ENCODE data around the gene KIR2DL1.
"Not testable (repeated sequence)": the region's sequence is repeated elsewhere in the genome, so short reads cannot be mapped to it uniquely, and the experiment has no call there.

Gene KIR2DL1

DNA sequence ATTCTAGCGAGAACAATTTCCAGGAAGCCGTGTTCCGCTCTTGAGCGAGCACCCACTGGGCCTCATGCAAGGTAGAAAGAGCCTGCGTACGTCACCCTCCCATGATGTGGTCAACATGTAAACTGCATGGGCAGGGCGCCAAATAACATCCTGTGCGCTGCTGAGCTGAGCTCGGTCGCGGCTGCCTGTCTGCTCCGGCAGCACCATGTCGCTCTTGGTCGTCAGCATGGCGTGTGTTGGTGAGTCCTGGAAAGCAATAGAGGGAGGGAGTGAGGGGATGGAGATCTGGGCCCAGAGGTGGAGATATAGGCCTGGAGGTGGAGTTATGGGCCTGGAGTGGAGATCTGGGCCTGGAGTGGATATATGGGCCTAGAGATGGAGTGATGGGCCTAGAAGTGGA is at the start of gene KIR2DL1:
TSS of gene KIR2DL1 (plus strand) at position 148 of the 400 bp plus-strand sequence. CDS start at position 206, 58 bp downstream.
- H3K4me3 ChIP-seq (ENCODE audit: low read length); H3K27me3 ChIP-seq (ENCODE audit: control insufficient read depth, insufficient read depth, low read length); H3K27ac ChIP-seq (ENCODE audit: low read length); H3K9me3 ChIP-seq (ENCODE audit: control insufficient read depth, insufficient read depth, low read length); DNase-seq (ENCODE audit: low read depth, low spot score); H3K4me1 ChIP-seq (ENCODE audit: control insufficient read depth, insufficient read depth, low read length); H3K36me3 ChIP-seq (ENCODE audit: control insufficient read depth, insufficient read depth, low read length): not testable (repeated sequence)
- WGBS (ENCODE audit: insufficient coverage, insufficient read length): no CpG with 5 or more reads among the region's 15 CpGs

DNA sequence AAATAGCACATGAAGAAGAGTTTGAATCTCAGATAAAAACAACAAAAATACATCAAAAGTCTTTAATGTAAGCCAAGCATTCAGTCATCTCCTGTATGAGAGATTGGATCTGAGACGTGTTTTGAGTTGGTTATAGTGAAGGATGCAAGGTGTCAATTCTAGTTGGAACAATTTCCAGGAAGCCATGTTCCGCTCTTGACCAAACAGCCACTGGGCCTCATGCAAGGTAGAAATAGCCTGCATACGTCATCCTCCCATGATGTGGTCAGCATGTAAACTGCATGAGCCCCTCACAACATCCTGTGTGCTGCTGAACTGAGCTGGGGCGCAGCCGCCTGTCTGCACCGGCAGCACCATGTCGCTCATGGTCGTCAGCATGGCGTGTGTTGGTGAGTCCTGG is 45.5 kb upstream of the KIR2DL1 start, which contains the start of gene KIR3DL3:
TSS of gene KIR3DL3 (plus strand) at position 301 of the 400 bp plus-strand sequence. CDS start at position 356, 55 bp downstream.
- Histone ChIP-seq H3K4me3 (ENCODE audit: low read length) (no peak within 1 kb of the TSS), H3K4me1 (ENCODE audit: control insufficient read depth, insufficient read depth, low read length) (no peaks in the 10 kb centered on the region), H3K27ac (ENCODE audit: low read length) (no peak within 1 kb of the TSS), H3K36me3 (ENCODE audit: control insufficient read depth, insufficient read depth, low read length) (no peaks in the 10 kb centered on the region), H3K9me3 (ENCODE audit: control insufficient read depth, insufficient read depth, low read length) (peaks cover 10% of the 10 kb centered on the region), H3K27me3 (ENCODE audit: control insufficient read depth, insufficient read depth, low read length) (no peaks in the 10 kb centered on the region)
- DNase-seq (ENCODE audit: low read depth, low spot score): no peak
- no CpG with 5 or more reads among the region's 9 CpGs for WGBS (ENCODE audit: insufficient coverage, insufficient read length)

DNA sequence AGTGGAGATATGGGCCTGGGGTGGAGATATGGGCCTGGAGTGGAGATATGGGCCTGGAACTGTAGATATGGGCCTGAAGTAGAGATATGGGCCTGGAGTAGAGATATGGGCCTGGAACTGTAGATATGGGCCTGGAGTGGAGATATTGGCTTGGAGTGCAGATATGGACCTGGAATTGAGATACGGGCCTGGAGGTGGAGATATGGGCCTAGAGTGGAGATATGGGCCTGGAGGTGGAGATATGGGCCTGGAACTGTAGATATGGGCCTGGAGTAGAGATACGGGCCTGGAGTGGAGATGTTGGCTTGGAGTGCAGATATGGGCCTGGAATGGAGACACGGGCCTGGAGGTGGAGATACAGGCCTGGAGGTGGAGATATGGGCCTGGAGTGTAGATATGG is 44.9 kb upstream of the KIR2DL1 start:
- no peaks in the 10 kb centered on the region for H3K27me3 ChIP-seq (ENCODE audit: control insufficient read depth, insufficient read depth, low read length)
- H3K4me3 ChIP-seq (ENCODE audit: low read length): no peak overlapping the region
- no CpG with 5 or more reads among the region's 3 CpGs for WGBS (ENCODE audit: insufficient coverage, insufficient read length)
- no peak overlapping the region for H3K27ac ChIP-seq (ENCODE audit: low read length)
- H3K9me3 ChIP-seq (ENCODE audit: control insufficient read depth, insufficient read depth, low read length): peaks cover 10% of the 10 kb centered on the region
- H3K36me3 ChIP-seq (ENCODE audit: control insufficient read depth, insufficient read depth, low read length): no peaks in the 10 kb centered on the region
- no peaks in the 10 kb centered on the region for H3K4me1 ChIP-seq (ENCODE audit: control insufficient read depth, insufficient read depth, low read length)
- DNase-seq (ENCODE audit: low read depth, low spot score): no peak

DNA sequence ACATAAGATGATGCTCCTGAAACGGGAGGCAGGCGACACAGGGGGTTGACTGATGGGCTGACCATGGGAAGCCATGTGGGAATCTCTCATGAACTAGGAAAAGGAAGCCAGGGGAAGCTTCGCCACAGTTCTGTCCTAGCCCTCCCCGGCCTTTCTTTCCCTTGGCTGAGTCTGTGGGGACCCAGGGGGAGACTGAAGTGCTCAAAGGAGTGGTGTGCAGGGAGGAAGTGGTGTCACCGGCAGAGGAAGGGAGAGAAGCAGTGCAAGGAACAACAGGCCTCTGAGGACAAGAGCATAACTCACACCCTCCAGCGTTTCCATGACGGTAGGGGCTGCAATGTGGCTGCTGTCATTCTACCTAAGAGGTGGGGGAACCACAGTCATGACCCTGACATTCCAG is 44.3 kb upstream of the KIR2DL1 start:
- Histone ChIP-seq H3K36me3 (ENCODE audit: control insufficient read depth, insufficient read depth, low read length) (no peaks in the 10 kb centered on the region), H3K9me3 (ENCODE audit: control insufficient read depth, insufficient read depth, low read length) (peaks cover 10% of the 10 kb centered on the region), H3K27me3 (ENCODE audit: control insufficient read depth, insufficient read depth, low read length) (no peaks in the 10 kb centered on the region), H3K4me3 (ENCODE audit: low read length) (no peak overlapping the region), H3K27ac (ENCODE audit: low read length) (no peak overlapping the region), H3K4me1 (ENCODE audit: control insufficient read depth, insufficient read depth, low read length) (no peaks in the 10 kb centered on the region)
- DNase-seq (ENCODE audit: low read depth, low spot score): no peak
- no CpG with 5 or more reads among the region's 7 CpGs for WGBS (ENCODE audit: insufficient coverage, insufficient read length)

DNA sequence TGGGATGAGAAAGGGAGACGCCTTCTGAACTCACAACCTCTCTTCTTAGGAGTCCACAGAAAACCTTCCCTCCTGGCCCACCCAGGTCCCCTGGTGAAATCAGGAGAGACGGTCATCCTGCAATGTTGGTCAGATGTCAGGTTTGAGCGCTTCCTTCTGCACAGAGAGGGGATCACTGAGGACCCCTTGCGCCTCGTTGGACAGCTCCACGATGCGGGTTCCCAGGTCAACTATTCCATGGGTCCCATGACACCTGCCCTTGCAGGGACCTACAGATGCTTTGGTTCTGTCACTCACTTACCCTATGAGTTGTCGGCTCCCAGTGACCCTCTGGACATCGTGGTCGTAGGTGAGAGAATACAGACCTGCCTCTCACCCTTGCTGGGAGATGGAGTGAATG is 42.0 kb upstream of the KIR2DL1 start:
- H3K36me3 ChIP-seq (ENCODE audit: control insufficient read depth, insufficient read depth, low read length): no peaks in the 10 kb centered on the region
- H3K4me3 ChIP-seq (ENCODE audit: low read length): no peak overlapping the region
- no peaks in the 10 kb centered on the region for H3K4me1 ChIP-seq (ENCODE audit: control insufficient read depth, insufficient read depth, low read length)
- peaks cover 19% of the 10 kb centered on the region for H3K9me3 ChIP-seq (ENCODE audit: control insufficient read depth, insufficient read depth, low read length)
- no peaks in the 10 kb centered on the region for H3K27me3 ChIP-seq (ENCODE audit: control insufficient read depth, insufficient read depth, low read length)
- no peak overlapping the region for H3K27ac ChIP-seq (ENCODE audit: low read length)
- DNase-seq (ENCODE audit: low read depth, low spot score): no peak
- WGBS (ENCODE audit: insufficient coverage, insufficient read length): no CpG with 5 or more reads among the region's 10 CpGs

DNA sequence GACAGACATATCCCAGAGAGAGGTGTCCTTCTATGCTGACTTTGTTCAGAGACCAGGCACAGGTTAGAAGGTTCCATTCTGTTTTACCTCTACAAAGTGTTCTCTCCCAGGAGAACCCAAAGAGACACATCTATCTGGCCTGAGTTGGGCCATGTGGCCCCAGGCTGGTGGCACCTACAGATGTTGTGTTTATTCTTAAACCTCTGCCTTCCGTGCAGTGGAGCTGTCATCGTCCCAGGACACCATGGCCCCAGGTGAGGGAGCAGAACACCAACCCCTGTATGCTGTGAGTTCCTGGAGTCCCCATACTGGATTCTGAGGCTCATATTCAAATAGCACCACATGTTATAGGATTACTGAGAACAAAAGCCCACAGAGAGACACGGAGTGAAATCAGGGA is 41.4 kb upstream of the KIR2DL1 start:
- H3K27me3 ChIP-seq (ENCODE audit: control insufficient read depth, insufficient read depth, low read length): no peaks in the 10 kb centered on the region
- H3K4me3 ChIP-seq (ENCODE audit: low read length): no peak overlapping the region
- no peak for DNase-seq (ENCODE audit: low read depth, low spot score)
- no peak overlapping the region for H3K27ac ChIP-seq (ENCODE audit: low read length)
- H3K36me3 ChIP-seq (ENCODE audit: control insufficient read depth, insufficient read depth, low read length): no peaks in the 10 kb centered on the region
- H3K4me1 ChIP-seq (ENCODE audit: control insufficient read depth, insufficient read depth, low read length): no peaks in the 10 kb centered on the region
- WGBS (ENCODE audit: insufficient coverage, insufficient read length): no CpG with 5 or more reads among the region's 3 CpGs
- peaks cover 20% of the 10 kb centered on the region for H3K9me3 ChIP-seq (ENCODE audit: control insufficient read depth, insufficient read depth, low read length)

DNA sequence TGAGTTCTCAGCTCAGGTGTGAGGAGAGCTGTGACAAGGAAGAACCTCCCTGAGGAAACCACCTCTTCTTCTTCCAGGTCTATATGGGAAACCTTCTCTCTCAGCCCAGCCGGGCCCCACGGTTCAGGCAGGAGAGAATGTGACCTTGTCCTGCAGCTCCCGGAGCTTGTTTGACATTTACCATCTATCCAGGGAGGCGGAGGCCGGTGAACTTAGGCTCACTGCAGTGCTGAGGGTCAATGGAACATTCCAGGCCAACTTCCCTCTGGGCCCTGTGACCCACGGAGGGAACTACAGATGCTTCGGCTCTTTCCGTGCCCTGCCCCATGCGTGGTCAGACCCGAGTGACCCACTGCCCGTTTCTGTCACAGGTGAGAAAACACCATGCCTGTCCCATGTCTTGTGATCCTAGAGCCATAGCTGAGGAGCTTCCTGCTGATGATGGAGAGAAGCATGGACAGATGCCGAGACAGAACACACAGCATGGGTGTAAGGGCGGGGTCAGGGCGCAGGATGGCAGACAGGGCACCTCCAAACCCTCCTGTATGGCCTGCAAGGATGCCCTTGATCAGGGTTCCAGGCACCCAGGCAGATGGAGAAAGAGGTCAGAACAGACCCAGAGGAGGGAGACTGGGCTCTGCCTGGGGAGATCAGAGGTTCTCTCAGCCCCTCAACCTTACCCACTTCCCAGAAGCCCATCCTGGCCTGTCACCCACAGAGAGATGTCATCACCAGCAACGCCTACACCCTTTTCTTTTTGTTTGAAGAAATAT is 40.0 kb upstream of the KIR2DL1 start:
- peaks cover 22% of the 10 kb centered on the region for H3K9me3 ChIP-seq (ENCODE audit: control insufficient read depth, insufficient read depth, low read length)

DNA sequence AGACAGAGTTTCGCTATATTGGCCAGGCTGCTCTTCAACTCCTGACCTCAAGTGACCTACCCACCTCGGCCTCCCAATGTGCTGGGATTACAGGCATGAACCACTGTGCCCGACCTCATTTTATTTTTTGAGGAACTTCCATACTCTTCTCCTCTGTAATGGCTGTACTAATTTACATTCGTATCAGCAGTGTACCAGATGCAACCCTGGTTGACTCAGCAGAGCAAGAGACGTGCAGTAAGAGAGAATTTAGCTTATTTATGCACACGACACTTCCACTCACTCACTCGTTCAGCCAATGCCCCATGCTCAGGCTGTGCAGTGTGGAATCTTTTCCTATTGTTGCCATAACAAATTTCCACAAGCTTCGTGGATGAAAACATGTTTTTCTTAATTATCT is 38.4 kb upstream of the KIR2DL1 start:
- Histone ChIP-seq H3K4me1 (ENCODE audit: control insufficient read depth, insufficient read depth, low read length) (no peaks in the 10 kb centered on the region), H3K27ac (ENCODE audit: low read length) (no peak overlapping the region), H3K4me3 (ENCODE audit: low read length) (no peak overlapping the region), H3K27me3 (ENCODE audit: control insufficient read depth, insufficient read depth, low read length) (no peaks in the 10 kb centered on the region), H3K9me3 (ENCODE audit: control insufficient read depth, insufficient read depth, low read length) (peaks cover 19% of the 10 kb centered on the region), H3K36me3 (ENCODE audit: control insufficient read depth, insufficient read depth, low read length) (no peaks in the 10 kb centered on the region)
- no CpG with 5 or more reads among the region's 8 CpGs for WGBS (ENCODE audit: insufficient coverage, insufficient read length)
- no peak for DNase-seq (ENCODE audit: low read depth, low spot score)

More for the DNA sequence above, 40.0 kb upstream of the KIR2DL1 start:
- no peaks in the 10 kb centered on the region for H3K4me1 ChIP-seq (ENCODE audit: control insufficient read depth, insufficient read depth, low read length)
- no peak overlapping the region for H3K27ac ChIP-seq (ENCODE audit: low read length)
- no peak overlapping the region for H3K4me3 ChIP-seq (ENCODE audit: low read length)
- no peaks in the 10 kb centered on the region for H3K36me3 ChIP-seq (ENCODE audit: control insufficient read depth, insufficient read depth, low read length)
- DNase-seq (ENCODE audit: low read depth, low spot score): no peak
- no peaks in the 10 kb centered on the region for H3K27me3 ChIP-seq (ENCODE audit: control insufficient read depth, insufficient read depth, low read length)
- WGBS (ENCODE audit: insufficient coverage, insufficient read length): no CpG with 5 or more reads among the region's 15 CpGs

DNA sequence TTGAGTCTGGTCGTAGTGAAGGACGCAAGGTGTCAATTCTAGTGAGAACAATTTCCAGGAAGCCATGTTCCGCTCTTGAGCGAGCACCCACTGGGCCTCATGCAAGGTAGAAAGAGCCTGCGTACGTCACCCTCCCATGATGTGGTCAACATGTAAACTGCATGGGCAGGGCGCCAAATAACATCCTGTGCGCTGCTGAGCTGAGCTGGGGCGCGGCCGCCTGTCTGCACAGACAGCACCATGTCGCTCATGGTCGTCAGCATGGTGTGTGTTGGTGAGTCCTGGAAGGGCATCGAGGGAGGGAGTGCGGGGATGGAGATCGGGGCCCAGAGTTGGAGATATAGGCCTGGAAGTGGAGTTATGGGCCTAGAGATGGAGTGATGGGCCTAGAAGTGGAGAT is 31.3 kb upstream of the KIR2DL1 start, which contains the start of gene KIR2DL3:
TSS of gene KIR2DL3 (plus strand) at position 208 of the 400 bp plus-strand sequence. CDS start at position 241, 33 bp downstream.
- not testable (repeated sequence) for H3K27ac ChIP-seq (ENCODE audit: low read length); H3K4me3 ChIP-seq (ENCODE audit: low read length); H3K4me1 ChIP-seq (ENCODE audit: control insufficient read depth, insufficient read depth, low read length); DNase-seq (ENCODE audit: low read depth, low spot score); H3K36me3 ChIP-seq (ENCODE audit: control insufficient read depth, insufficient read depth, low read length); H3K27me3 ChIP-seq (ENCODE audit: control insufficient read depth, insufficient read depth, low read length)
- H3K9me3 ChIP-seq (ENCODE audit: control insufficient read depth, insufficient read depth, low read length): peaks cover 21% of the 10 kb centered on the region
- no CpG with 5 or more reads among the region's 16 CpGs for WGBS (ENCODE audit: insufficient coverage, insufficient read length)

DNA sequence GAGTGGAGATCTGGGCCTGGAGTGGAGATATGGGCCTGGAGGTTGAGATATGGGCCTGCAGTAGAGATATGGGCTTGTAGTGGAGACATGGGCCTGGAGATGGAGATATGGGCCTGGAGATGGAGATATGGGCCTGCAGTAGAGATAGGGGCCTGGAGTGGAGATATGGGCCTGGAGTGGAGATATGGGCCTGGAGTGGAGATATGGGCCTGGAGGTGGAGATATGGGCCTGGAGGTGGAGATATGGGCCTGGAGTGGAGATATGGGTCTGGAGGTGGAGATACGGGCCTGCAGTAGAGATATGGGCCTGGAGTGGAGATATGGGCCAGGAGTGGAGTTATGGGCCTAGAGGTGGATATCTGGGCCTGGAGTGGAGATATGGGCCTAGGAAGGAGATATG is 30.9 kb upstream of the KIR2DL1 start:
- no peaks in the 10 kb centered on the region for H3K36me3 ChIP-seq (ENCODE audit: control insufficient read depth, insufficient read depth, low read length)
- no peaks in the 10 kb centered on the region for H3K4me1 ChIP-seq (ENCODE audit: control insufficient read depth, insufficient read depth, low read length)
- H3K4me3 ChIP-seq (ENCODE audit: low read length): no peak overlapping the region
- H3K27me3 ChIP-seq (ENCODE audit: control insufficient read depth, insufficient read depth, low read length): no peaks in the 10 kb centered on the region
- DNase-seq (ENCODE audit: low read depth, low spot score): no peak
- peaks cover 20% of the 10 kb centered on the region for H3K9me3 ChIP-seq (ENCODE audit: control insufficient read depth, insufficient read depth, low read length)
- no peak overlapping the region for H3K27ac ChIP-seq (ENCODE audit: low read length)
- no CpG with 5 or more reads among the region's 1 CpG for WGBS (ENCODE audit: insufficient coverage, insufficient read length)

All from iPS DF 6.9 (cell line).